H9 (cell line): ENCODE data around the gene DDA1. TPM values are rescaled to one million over a fixed set of nuclear protein-coding genes. Genes with fewer than 3 reads are reported as not detected.

ENCODE experiments used
- DNase-seq: peaks from one replicate; pipeline ENCODE4 v3.0.0-alpha.2; 2017
- H2AFZ ChIP-seq: one replicate; pipeline ENCODE4 v1.6.1; 2013; ENCODE audit warnings: mild to moderate bottlenecking, low read length, control low read depth, moderate library complexity
- H2AK5ac ChIP-seq: 2 replicates; pipeline ENCODE4 v1.6.1; 2013; ENCODE audit warnings: low read length, control low read depth, mixed read lengths; ENCODE audit not compliant: insufficient read length
- H2BK120ac ChIP-seq: one replicate; pipeline ENCODE4 v1.6.1; 2013; ENCODE audit warnings: low read depth, mild to moderate bottlenecking, low read length, control low read depth, inconsistent platforms; ENCODE audit not compliant: poor library complexity, severe bottlenecking
- H2BK12ac ChIP-seq: 2 replicates; pipeline ENCODE4 v1.6.1; 2013; ENCODE audit warnings: low read length, control low read depth, mixed read lengths, low read depth; ENCODE audit not compliant: insufficient read length
- H2BK15ac ChIP-seq: 2 replicates; pipeline ENCODE4 v1.6.1; 2013; ENCODE audit warnings: low read depth, low read length, control low read depth
- H2BK20ac ChIP-seq: one replicate; pipeline ENCODE4 v1.6.1; 2013; ENCODE audit warnings: low read depth, mild to moderate bottlenecking, low read length, control low read depth, inconsistent platforms; ENCODE audit not compliant: poor library complexity, severe bottlenecking
- H2BK5ac ChIP-seq: 2 replicates; pipeline ENCODE4 v1.6.1; 2013; ENCODE audit warnings: low read length, control low read depth, mixed read lengths; ENCODE audit not compliant: insufficient read length
- H3K14ac ChIP-seq: 2 replicates; pipeline ENCODE4 v1.6.1; 2013; ENCODE audit warnings: low read length, control low read depth; ENCODE audit not compliant: insufficient read depth
- H3K18ac ChIP-seq: 2 replicates; pipeline ENCODE4 v1.6.1; 2013; ENCODE audit warnings: low read depth, mild to moderate bottlenecking, mixed read lengths, low read length, control low read depth; ENCODE audit not compliant: insufficient read length
- H3K23ac ChIP-seq: 2 replicates; pipeline ENCODE4 v1.6.1; 2013; ENCODE audit warnings: low read length, control low read depth, mixed read lengths, low read depth; ENCODE audit not compliant: insufficient read length
- H3K23me2 ChIP-seq: 2 replicates; pipeline ENCODE4 v1.6.1; 2013; ENCODE audit warnings: low read depth, mild to moderate bottlenecking, mixed read lengths, low read length, control low read depth; ENCODE audit not compliant: insufficient read length, poor library complexity, severe bottlenecking
- H3K27ac ChIP-seq: 2 replicates; pipeline ENCODE4 v1.5.1; 2013; ENCODE audit warnings: low read length, control low read depth, mixed read lengths, low read depth; ENCODE audit not compliant: insufficient read length
- H3K27me3 ChIP-seq: 2 replicates; pipeline ENCODE4 v1.6.1; 2013; ENCODE audit warnings: low read length, control low read depth, inconsistent platforms; ENCODE audit not compliant: insufficient read depth
- H3K4ac ChIP-seq: 2 replicates; pipeline ENCODE4 v1.6.1; 2013; ENCODE audit warnings: low read depth, mild to moderate bottlenecking, control low read depth, inconsistent platforms, low read length, moderate library complexity
- H3K4me1 ChIP-seq: 2 replicates; pipeline ENCODE4 v1.6.1; 2013; ENCODE audit warnings: low read length, control low read depth, inconsistent platforms; ENCODE audit not compliant: insufficient read depth
- H3K4me2 ChIP-seq: 2 replicates; pipeline ENCODE4 v1.6.1; 2013; ENCODE audit warnings: low read length, control low read depth, mixed read lengths; ENCODE audit not compliant: insufficient read length, insufficient read depth
- H3K56ac ChIP-seq: 2 replicates; pipeline ENCODE4 v1.6.1; 2013; ENCODE audit warnings: low read depth, mild to moderate bottlenecking, mixed read lengths, low read length, control low read depth; ENCODE audit not compliant: insufficient read length
- H3K79me1 ChIP-seq: 2 replicates; pipeline ENCODE4 v1.6.1; 2013; ENCODE audit warnings: low read depth, mild to moderate bottlenecking, moderate library complexity, low read length, control low read depth, inconsistent platforms; ENCODE audit not compliant: insufficient read depth, poor library complexity, severe bottlenecking
- H3K79me2 ChIP-seq: 2 replicates; pipeline ENCODE4 v1.6.1; 2013; ENCODE audit warnings: low read length, control low read depth, inconsistent platforms; ENCODE audit not compliant: insufficient read depth
- H3K9ac ChIP-seq: 2 replicates; pipeline ENCODE4 v1.6.1; 2013; ENCODE audit warnings: low read length, control low read depth, mixed read lengths; ENCODE audit not compliant: insufficient read length; ENCODE audit errors: extremely low read depth
- H3K9me3 ChIP-seq: one replicate; pipeline ENCODE4 v1.6.1; 2013; ENCODE audit warnings: low read depth, low read length, inconsistent platforms; ENCODE audit not compliant: control insufficient read depth
- H3T11ph ChIP-seq: one replicate; pipeline ENCODE4 v1.6.1; 2013; ENCODE audit warnings: mild to moderate bottlenecking, low read length, control low read depth, inconsistent platforms
- H4K20me1 ChIP-seq: one replicate; pipeline ENCODE4 v1.6.1; 2013; ENCODE audit not compliant: control insufficient read depth, insufficient read length, insufficient read depth
- H4K5ac ChIP-seq: 2 replicates; pipeline ENCODE4 v1.6.1; 2013; ENCODE audit warnings: low read depth, mild to moderate bottlenecking, mixed read lengths, low read length, control low read depth; ENCODE audit not compliant: insufficient read length
- H4K8ac ChIP-seq: replicated peaks from 2 replicates; pipeline ENCODE4 v1.6.1; 2013; ENCODE audit warnings: low read length, control low read depth, mixed read lengths, low read depth; ENCODE audit not compliant: insufficient read length
- H4K91ac ChIP-seq: 2 replicates; pipeline ENCODE4 v1.6.1; 2013; ENCODE audit warnings: low read depth, mild to moderate bottlenecking, moderate library complexity, mixed read lengths, low read length, control low read depth; ENCODE audit not compliant: insufficient read length
- H3K27ac Mint-ChIP-seq, 3 experiments: 2 replicates in 2 of 3; 3 replicates in 1 of 3; pipeline ENCODE4 v1.8.0; 2020 to 2021; ENCODE audit warnings: mixed read lengths in 3 of 3, mild to moderate bottlenecking in 1 of 3, moderate library complexity in 1 of 3
- H3K27me3 Mint-ChIP-seq: 2 replicates; pipeline ENCODE4 v1.8.0; 2021; ENCODE audit warnings: low read depth, mild to moderate bottlenecking, moderate library complexity, mixed read lengths
- H3K36me3 Mint-ChIP-seq, 3 experiments: 2 replicates in 2 of 3; 3 replicates in 1 of 3; pipeline ENCODE4 v1.8.0; 2020 to 2021; ENCODE audit warnings: low read depth in 3 of 3, mixed read lengths in 3 of 3; ENCODE audit not compliant: insufficient read depth in 1 of 3
- H3K4me1 Mint-ChIP-seq, 2 experiments: 2 replicates each; pipeline ENCODE4 v1.8.0; 2020; ENCODE audit warnings: mixed read lengths in 2 of 2
- H3K4me3 Mint-ChIP-seq, 2 experiments: 2 replicates in 1 of 2; 3 replicates in 1 of 2; pipeline ENCODE4 v1.8.0; 2020 to 2021; ENCODE audit warnings: mild to moderate bottlenecking in 2 of 2, mixed read lengths in 2 of 2, moderate library complexity in 1 of 2
- H3K9me3 Mint-ChIP-seq, 2 experiments: 2 replicates in 1 of 2; 3 replicates in 1 of 2; pipeline ENCODE4 v1.8.0; 2020; ENCODE audit warnings: mild to moderate bottlenecking in 2 of 2, mixed read lengths in 2 of 2, moderate library complexity in 1 of 2
- CTCF ChIP-seq: fragments of 200-600 bp; sonication (generic); conservative IDR thresholded peaks from 3 replicates; pipeline ENCODE4 v1.8.0; 2021; ENCODE audit warnings: antibody characterized with exemption, mild to moderate bottlenecking
- WGBS: extraction: QIAGEN DNeasy Blood & Tissue Kit; methylation state at CpG from one replicate; pipeline ENCODE4 v1.1.7; 2013; ENCODE audit warnings: missing lambda C conversion rate, low lambda C conversion rate, mixed read lengths; ENCODE audit not compliant: insufficient read length; ENCODE audit errors: extremely low coverage; 5-methylcytosine and 5-hydroxymethylcytosine counted together
- total RNA-seq: library from RNA; stranded (reverse); gene quantifications from 2 replicates; pipeline ENCODE4 v1.2.1, GENCODE V29; 2021

The DDA1 gene
- total RNA-seq, 1 experiment from 2014 or later = 45.7 TPM

GRCh38 chr19:17319473-17320238 lies 10.3 kb downstream of the DDA1 start:
- H3K4me3 Mint-ChIP-seq = no peak overlapping the region
- Histone ChIP-seq H4K5ac (no peak overlapping the region), H3K14ac (no peak overlapping the region), H4K8ac (no peak overlapping the region), H2AK5ac (no peak overlapping the region), H2BK15ac (no peak overlapping the region), H3T11ph (no peak overlapping the region), H4K20me1 (no peaks in the 10 kb centered on the region), H2BK5ac (no peak overlapping the region), H3K4me2 (no peak overlapping the region), H2BK120ac (no peak overlapping the region), H3K9ac (no peak overlapping the region), H3K27ac (no peak overlapping the region), H3K23me2 (no peaks in the 10 kb centered on the region), H3K9me3 (no peaks in the 10 kb centered on the region), H3K56ac (no peak overlapping the region), H3K4me1 (no peaks in the 10 kb centered on the region), H3K79me2 (no peaks in the 10 kb centered on the region), H2AFZ (no peak overlapping the region), H2BK12ac (no peak overlapping the region), H3K18ac (no peak overlapping the region), H4K91ac (no peak overlapping the region), H3K4ac (no peak overlapping the region), H3K79me1 (no peaks in the 10 kb centered on the region), H3K23ac (no peak overlapping the region), H2BK20ac (no peak overlapping the region), H3K27me3 (no peaks in the 10 kb centered on the region)
- no peak overlapping the region; a peak in 1 of 7 replicates for H3K27ac Mint-ChIP-seq
- TF ChIP-seq CTCF = no peak
- DNase-seq = no peak
- peaks cover 2% of the 10 kb centered on the region; the same call in 1 of the 2 replicates for H3K27me3 Mint-ChIP-seq
- no CpG with 5 or more reads among the region's 40 CpGs for WGBS
- H3K36me3 Mint-ChIP-seq = peaks cover 22 to 50% (median 34%) of the 10 kb centered on the region in 3 experiments; a peak in 6 of 7 replicates
- no peaks in the 10 kb centered on the region for H3K9me3 Mint-ChIP-seq
- H3K4me1 Mint-ChIP-seq = peaks cover 3% of the 10 kb centered on the region in 2 experiments; a peak in 2 of 4 replicates
